ENCODE results near the gene JUNB.

DNA sequence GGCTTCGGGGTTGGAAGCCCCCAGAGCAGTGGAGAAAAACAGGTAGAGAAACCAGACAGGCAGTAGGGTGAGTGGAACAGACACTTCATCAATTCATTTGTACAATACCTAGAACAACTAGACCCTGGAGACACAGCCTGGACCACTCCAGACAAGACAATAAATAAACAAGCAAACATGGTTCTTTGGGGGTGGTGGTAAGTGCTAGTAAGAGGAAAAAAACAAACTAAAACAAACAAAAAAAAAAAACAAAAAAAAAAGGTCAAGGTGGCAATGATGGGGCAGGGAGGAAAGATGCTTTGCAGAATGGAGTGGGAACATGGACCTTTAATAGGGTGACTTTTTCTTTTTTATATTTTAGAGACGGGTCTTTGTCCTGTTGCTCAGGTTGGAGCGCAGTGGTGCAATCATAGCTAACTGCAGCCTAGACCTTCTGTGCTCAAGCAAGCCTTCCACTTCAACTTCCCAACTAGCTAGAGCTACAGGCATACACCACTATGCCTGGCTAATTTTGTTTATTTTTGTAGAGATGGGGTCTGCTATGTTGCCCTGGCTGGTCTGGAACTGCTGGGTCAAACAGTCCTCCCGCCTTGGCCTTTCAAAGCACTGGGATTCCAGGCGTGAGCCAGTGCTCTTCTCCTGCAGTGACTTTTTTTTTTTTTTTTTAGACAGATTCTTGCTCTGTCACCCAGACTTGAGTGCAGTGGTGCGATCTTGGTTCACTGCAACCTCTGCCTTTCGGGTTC lies 3.1 kb downstream of the JUNB start:
- TF ChIP-seq CTCF (IDR thresholded peaks at IDR 0.05) (no peak), POLR2A (IDR thresholded peaks at IDR 0.05) (peak in 1 of 3 donors; percentile 18)
